OCI-LY1 (cell line): ENCODE measurements around the gene ANO2.

Experiments
- H2AFZ ChIP-seq: fragments of 200-600 bp; sonication (generic), shearing (Covaris generic); 2 replicates; pipeline ENCODE4 v1.6.0; 2014; ENCODE audit warnings: antibody characterized with exemption, mild to moderate bottlenecking, low read length
- H3F3A ChIP-seq: fragments of 200-600 bp; sonication (generic), shearing (Covaris generic); 2 replicates; pipeline ENCODE4 v1.6.0; 2014; ENCODE audit warnings: mild to moderate bottlenecking, antibody characterized with exemption, low read length, moderate library complexity; ENCODE audit not compliant: insufficient read depth
- H3K27ac ChIP-seq: fragments of 200-600 bp; sonication (generic); 2 replicates; pipeline ENCODE4 v1.5.1; 2014; ENCODE audit warnings: low read length, mixed run types, mild to moderate bottlenecking, low read depth; ENCODE audit not compliant: poor library complexity, severe bottlenecking
- H3K27me3 ChIP-seq: fragments of 200-600 bp; sonication (generic); 2 replicates; pipeline ENCODE4 v1.6.0; 2014; ENCODE audit warnings: antibody characterized with exemption, mild to moderate bottlenecking, low read length, moderate library complexity; ENCODE audit not compliant: insufficient read depth
- H3K36me3 ChIP-seq: fragments of 200-600 bp; sonication (generic); 2 replicates; pipeline ENCODE4 v1.6.1; 2014; ENCODE audit warnings: mild to moderate bottlenecking, antibody characterized with exemption, low read length, moderate library complexity, mixed read lengths; ENCODE audit not compliant: insufficient read depth
- H3K4me1 ChIP-seq: fragments of 200-600 bp; sonication (generic); 2 replicates; pipeline ENCODE4 v1.5.1; 2014; ENCODE audit warnings: mild to moderate bottlenecking, low read length, moderate library complexity; ENCODE audit not compliant: insufficient read depth, severe bottlenecking
- H3K4me2 ChIP-seq: fragments of 200-600 bp; sonication (generic), shearing (Covaris generic); 2 replicates; pipeline ENCODE4 v1.6.1; 2014; ENCODE audit warnings: low read length
- H3K4me3 ChIP-seq: fragments of 200-600 bp; sonication (generic); 2 replicates; pipeline ENCODE4 v1.5.1; 2014; ENCODE audit warnings: low read length, low read depth, mild to moderate bottlenecking, mixed read lengths; ENCODE audit not compliant: poor library complexity, severe bottlenecking
- H3K79me2 ChIP-seq: fragments of 200-600 bp; shearing (Covaris generic); 2 replicates; pipeline ENCODE4 v1.6.1; 2016; ENCODE audit warnings: mixed run types, low read length, mixed read lengths; ENCODE audit not compliant: insufficient read depth
- H3K9ac ChIP-seq: fragments of 200-600 bp; sonication (generic), shearing (Covaris generic); 2 replicates; pipeline ENCODE4 v1.6.1; 2014; ENCODE audit warnings: mild to moderate bottlenecking, low read length, mixed read lengths
- H3K9me2 ChIP-seq: fragments of 200-600 bp; sonication (generic), shearing (Covaris generic); 2 replicates; pipeline ENCODE4 v1.6.1; 2014; ENCODE audit warnings: low read depth, mild to moderate bottlenecking, low read length, mixed read lengths
- H3K9me3 ChIP-seq: fragments of 200-600 bp; shearing (Covaris generic); 2 replicates; pipeline ENCODE4 v1.6.1; 2014; ENCODE audit warnings: low read length, mixed read lengths
- H4K20me1 ChIP-seq: fragments of 200-600 bp; sonication (generic), shearing (Covaris generic); 2 replicates; pipeline ENCODE4 v1.6.0; 2016; ENCODE audit warnings: mild to moderate bottlenecking, low read length; ENCODE audit not compliant: insufficient read depth
- EZH2 ChIP-seq: fragments of 200-600 bp; sonication (generic), shearing (Covaris generic); IDR thresholded peaks from 2 replicates; pipeline ENCODE4 v1.8.0; 2017; ENCODE audit warnings: borderline replicate concordance, mixed run types, mild to moderate bottlenecking, antibody characterized with exemption, low read length, moderate library complexity, mixed read lengths
- TF ChIP-seq, protein P1 (sequence below): fragments of 200-600 bp; sonication (generic), shearing (Covaris generic); IDR thresholded peaks from 2 replicates; pipeline ENCODE4 v1.5.1; 2017; ENCODE audit warnings: mild to moderate bottlenecking, antibody characterized with exemption, low read length, moderate library complexity, mixed read lengths

The ANO2 gene

GRCh38 chr12:5718073-5718472, 227.0 kb downstream of the ANO2 start:
- Histone ChIP-seq H3K79me2 (no peaks in the 10 kb centered on the region), H4K20me1 (no peaks in the 10 kb centered on the region), H3K9me3 (no peaks in the 10 kb centered on the region), H3F3A (no peaks in the 10 kb centered on the region), H3K4me3 (no peak overlapping the region), H3K27me3 (no peaks in the 10 kb centered on the region), H3K4me2 (no peak overlapping the region), H3K9me2 (no peaks in the 10 kb centered on the region), H3K27ac (no peak overlapping the region), H2AFZ (no peak overlapping the region), H3K4me1 (no peaks in the 10 kb centered on the region), H3K36me3 (no peaks in the 10 kb centered on the region), H3K9ac (no peak overlapping the region)
- TF ChIP-seq, protein P1, sequence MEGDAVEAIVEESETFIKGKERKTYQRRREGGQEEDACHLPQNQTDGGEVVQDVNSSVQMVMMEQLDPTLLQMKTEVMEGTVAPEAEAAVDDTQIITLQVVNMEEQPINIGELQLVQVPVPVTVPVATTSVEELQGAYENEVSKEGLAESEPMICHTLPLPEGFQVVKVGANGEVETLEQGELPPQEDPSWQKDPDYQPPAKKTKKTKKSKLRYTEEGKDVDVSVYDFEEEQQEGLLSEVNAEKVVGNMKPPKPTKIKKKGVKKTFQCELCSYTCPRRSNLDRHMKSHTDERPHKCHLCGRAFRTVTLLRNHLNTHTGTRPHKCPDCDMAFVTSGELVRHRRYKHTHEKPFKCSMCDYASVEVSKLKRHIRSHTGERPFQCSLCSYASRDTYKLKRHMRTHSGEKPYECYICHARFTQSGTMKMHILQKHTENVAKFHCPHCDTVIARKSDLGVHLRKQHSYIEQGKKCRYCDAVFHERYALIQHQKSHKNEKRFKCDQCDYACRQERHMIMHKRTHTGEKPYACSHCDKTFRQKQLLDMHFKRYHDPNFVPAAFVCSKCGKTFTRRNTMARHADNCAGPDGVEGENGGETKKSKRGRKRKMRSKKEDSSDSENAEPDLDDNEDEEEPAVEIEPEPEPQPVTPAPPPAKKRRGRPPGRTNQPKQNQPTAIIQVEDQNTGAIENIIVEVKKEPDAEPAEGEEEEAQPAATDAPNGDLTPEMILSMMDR = no peak
- TF ChIP-seq EZH2 = no peak

DNA sequence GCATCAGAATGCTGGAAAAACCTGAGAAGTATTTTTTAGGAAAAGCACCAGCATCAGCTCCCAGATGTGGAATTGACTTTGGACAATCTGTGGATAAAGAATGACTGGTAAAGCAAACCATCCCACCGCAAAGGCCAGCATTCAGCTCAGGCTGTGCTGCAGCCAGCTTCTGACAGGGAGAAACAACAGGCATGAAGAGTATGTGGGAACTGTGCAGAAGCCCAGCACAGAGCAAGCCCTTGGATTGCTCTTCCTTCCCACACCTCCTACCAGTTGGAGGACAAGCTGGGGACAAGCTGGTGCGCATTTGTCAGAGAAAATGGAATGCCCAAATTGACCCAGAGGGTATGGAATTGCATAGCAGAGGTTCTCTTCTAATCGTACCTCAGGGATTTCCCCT, 228.1 kb downstream of the ANO2 start:
- Histone ChIP-seq H3K4me3 (no peak overlapping the region), H3K79me2 (no peaks in the 10 kb centered on the region), H3K27me3 (no peaks in the 10 kb centered on the region), H3K9ac (no peak overlapping the region), H4K20me1 (no peaks in the 10 kb centered on the region), H3K27ac (no peak overlapping the region), H3K4me1 (no peaks in the 10 kb centered on the region), H2AFZ (no peak overlapping the region), H3K4me2 (no peak overlapping the region), H3K9me3 (no peaks in the 10 kb centered on the region), H3F3A (no peaks in the 10 kb centered on the region), H3K9me2 (no peaks in the 10 kb centered on the region), H3K36me3 (no peaks in the 10 kb centered on the region)
- TF ChIP-seq, protein P1 = no peak
- TF ChIP-seq EZH2 = no peak

- H3K36me3 ChIP-seq = no peaks in the 10 kb centered on the region
- no peak overlapping the region for H2AFZ ChIP-seq
- H4K20me1 ChIP-seq = no peaks in the 10 kb centered on the region
- H3K4me2 ChIP-seq = no peak overlapping the region
- H3K27ac ChIP-seq = no peak overlapping the region
- TF ChIP-seq EZH2 = no peak
- TF ChIP-seq, protein P1 = no peak
- no peak overlapping the region for H3K9ac ChIP-seq
- H3K4me3 ChIP-seq = no peak overlapping the region
- H3K9me3 ChIP-seq = no peaks in the 10 kb centered on the region
- H3K9me2 ChIP-seq = no peaks in the 10 kb centered on the region
- H3F3A ChIP-seq = no peaks in the 10 kb centered on the region
- H3K79me2 ChIP-seq = no peaks in the 10 kb centered on the region
- no peaks in the 10 kb centered on the region for H3K27me3 ChIP-seq
- no peaks in the 10 kb centered on the region for H3K4me1 ChIP-seq
Measured at GRCh38 chr12:5716201-5716600, 228.9 kb downstream of the ANO2 start.
